GM21367 (cell line): ENCODE data around the gene FAM114A1.

Experiments
- ATAC-seq: cut with Tn5 transposase; IDR thresholded peaks from one replicate; pipeline ENCODE4 v1.9.1; 2021; ENCODE audit not compliant: unreplicated experiment

FAM114A1 gene

DNA sequence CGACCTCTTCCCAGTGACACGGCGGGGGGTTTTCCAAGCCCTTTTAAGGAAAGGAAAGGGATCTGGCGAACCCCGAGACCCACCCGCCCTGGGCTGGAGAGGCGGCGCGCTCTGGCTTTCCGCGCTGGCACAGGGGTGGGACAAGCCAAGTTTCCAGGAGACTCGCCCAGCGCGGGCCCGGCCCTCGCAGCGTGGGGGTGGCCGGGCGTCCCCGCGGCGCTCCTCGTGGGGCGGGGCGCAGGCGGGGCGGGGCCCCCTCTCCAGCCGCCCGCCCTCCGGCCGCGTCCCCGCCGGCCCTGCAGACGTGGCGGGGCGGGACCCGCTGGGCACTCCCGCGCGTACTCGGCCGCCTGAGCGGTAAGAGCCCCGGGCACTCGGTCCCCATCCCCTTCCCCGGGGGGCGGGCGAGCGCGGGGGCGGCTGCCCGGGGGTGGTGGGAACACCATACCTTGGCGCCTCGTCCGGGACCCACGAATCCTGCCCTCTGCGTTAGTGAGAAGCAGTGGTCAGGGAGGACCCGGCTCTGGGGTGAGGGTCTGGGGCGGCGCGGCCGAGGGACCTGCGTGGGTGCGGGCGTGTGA lies at the start of gene FAM114A1:
FAM114A1 (plus strand) TSS at position 329 of the 581 bp plus-strand sequence. CDS start 10,273 bp downstream, outside the sequence.
- ATAC-seq: peak; percentile 72

DNA sequence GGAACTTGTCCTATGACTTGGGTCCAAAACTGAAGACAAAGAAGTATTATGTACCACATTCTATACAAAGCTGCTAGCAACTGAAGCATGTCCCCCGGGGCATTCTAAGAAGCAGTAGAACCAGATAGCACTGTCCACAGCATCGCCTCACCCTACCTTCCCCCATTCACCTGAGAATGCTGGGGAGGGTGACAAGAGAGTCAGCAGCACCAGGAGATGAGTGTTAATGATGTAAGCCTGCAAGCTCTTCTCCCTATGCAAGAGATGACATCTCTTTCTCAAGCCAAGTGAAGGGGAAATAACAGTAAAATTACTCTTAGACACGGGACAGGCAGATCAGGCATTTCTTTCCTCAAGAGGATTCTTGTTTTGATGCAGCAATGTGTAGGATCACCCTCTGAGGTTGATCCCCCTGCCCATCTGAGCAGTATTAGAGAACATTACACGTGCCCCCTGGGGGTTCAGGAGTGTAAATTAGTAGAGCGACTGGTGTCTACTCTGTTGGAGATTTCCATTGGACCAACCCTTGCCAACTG lies 49.1 kb upstream of the FAM114A1 start:
- ATAC-seq: no peak

DNA sequence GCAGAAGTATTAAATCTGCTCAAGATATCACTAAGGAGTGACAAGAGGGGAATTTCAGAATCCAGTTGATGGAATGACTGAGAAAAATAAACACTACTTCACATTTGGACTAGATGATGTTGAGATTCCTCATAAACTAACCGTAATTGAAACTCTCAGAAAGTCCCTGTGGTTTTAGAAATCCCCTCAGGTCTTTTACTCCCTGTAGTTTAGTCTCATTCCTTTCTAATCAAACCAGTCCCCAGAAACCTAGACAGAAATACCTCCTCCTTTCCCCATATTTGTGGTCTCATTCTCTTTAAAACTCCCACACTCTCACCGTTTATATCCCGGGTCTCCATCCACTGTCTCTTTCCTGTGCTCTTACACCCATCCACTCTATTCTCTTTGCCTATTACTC lies 48.0 kb upstream of the FAM114A1 start:
- ATAC-seq: no peak

DNA sequence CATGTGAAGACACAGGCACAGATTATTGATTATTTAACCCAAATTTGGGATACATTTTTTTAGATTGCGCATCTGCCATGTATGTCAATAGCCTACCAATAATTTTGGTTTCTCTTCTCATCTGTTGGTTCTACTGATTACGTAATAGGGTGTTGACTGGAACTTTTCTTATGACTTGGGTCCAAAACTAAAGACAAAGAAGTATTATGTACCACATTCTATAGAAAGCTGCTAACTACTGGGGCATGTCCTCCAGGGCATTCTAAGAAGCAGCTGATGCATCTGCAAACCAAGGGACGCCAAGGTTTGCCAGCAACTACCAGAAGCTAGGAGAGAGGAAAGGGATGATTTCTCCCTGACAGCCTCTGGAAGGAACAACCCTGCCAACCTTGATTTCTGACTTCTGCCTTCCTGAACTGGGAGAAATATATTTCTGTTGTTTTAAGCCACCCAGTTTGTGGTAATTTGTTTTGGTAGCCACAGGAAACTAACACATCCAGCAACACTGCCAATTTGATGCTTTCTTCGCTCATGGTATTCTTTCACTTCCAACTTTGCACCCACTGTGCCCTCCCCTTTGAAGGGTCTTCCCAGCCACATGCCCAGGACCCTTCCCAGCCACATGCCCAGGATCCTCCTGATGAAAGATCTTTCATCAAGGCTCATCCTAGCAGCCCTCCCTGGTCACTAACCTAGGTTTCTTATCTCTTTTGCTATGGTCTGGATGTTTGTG lies 47.1 kb upstream of the FAM114A1 start:
- peak; percentile 54 for ATAC-seq

DNA sequence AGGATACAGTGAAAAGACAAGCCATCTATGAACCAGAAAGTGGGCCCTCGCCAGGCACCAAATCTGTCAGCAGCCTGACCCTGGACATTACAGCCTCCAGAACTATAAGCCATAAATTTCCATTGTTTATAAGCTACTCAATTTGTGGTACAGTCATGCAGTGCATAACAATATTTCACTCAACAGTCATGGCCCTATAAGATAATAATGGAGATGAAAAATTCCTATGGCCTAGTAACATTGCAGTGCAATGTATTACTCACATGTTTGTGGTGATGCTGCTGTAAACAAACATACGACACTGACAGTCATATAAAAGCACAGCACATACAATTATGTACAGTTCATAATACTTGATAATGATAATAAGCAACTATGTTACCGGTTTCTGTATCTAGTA lies 45.9 kb upstream of the FAM114A1 start:
- ATAC-seq: no peak

DNA sequence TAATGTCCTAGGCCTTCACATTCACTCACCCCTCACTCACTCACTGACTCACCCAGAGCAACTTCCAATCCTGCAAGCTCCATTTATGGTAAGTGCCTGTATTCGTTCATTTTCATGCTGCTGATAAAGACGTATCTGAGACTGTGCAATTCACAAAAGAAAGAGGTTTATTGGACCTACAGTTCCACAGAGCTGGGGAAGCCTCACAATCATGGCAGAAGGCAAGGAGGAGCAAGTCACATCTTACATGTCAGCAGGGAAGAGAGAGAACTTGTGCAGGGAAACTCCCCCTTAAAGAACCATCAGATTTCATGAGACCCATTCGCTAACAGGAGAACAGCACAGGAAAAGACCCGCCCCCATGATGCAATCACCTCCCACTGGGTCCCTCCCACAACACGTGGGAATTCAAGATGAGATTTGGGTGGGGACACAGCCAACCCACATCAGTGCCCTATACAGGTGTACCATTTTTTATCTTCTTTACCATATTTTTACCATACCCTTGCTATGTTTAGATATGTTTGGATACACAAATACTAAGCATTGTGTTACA lies 44.8 kb upstream of the FAM114A1 start:
- ATAC-seq: no peak

DNA sequence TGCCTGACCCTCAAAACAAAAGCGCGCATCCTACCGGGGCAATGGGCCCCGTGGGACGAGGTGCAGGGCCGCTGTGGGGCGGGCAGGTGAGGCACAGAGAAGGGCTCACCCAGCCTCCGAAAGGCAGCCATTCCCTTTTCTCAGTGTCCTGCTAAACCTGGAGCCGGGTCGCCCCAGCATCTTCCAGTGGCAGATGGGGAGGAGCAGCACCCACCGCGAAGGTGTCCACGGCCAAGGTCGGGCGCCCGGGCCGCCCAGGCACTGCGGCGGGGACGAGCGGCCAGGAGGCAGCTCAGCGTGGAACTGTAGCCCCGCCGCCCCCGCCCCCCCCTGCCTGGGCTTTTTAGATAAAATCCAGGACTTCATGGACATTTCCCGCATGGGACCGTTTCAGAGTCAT lies 43.8 kb upstream of the FAM114A1 start:
- ATAC-seq: no peak

DNA sequence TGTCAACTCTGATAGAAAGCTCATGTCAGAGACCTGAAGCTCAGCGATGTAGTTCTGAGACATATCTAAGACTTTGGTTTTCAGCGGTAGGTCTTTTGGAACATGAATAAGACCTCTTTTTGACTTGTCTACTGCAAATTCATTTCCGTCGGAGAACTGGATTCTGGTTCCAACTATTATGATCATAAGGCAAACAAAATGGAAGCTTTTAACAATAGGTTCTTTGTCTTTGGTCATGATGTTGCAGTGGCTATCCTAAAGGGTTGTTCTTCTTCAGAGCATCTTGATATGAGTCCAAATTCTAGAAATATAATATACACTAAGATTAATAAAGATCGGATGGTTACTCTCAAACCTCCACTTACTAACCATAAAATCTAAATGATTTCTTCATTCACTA lies 38.4 kb upstream of the FAM114A1 start:
- ATAC-seq: no peak

DNA sequence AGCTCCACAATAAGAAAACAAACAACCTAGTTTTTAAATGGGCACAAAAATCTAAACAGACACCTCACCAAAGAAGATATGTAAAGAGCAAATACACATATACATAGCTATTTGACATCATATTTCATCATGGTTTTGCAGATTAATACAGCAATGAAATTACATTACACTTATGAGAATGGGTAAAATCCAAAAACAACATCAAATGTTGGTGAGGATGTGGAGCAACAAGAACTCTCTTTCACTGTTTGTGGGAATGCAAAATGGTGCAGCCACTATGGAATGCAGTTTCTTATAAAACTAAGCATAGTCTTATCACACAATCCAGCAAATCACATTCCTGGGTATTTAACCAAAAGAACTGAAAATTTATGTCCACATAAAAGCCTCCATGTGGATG lies 36.0 kb upstream of the FAM114A1 start:
- ATAC-seq: no peak

DNA sequence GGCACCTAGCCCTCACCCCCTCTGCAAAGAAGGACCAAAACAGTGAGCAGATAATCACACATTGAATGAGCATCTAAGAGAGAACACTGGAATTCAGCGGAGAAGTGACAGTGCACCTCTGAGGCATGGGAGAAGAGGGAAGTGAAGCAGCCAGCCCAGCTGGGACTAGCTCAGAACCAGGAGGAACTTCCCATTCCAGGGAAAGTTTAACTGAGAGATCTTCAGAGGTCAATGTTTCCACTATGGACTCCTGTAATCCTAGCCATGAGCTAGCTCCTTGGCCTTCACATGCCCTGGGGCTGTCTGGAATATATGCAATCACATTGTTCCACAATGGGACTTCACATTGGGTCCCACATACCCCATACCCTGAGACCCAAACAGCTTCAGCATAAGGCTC lies 35.4 kb upstream of the FAM114A1 start:
- no peak for ATAC-seq

DNA sequence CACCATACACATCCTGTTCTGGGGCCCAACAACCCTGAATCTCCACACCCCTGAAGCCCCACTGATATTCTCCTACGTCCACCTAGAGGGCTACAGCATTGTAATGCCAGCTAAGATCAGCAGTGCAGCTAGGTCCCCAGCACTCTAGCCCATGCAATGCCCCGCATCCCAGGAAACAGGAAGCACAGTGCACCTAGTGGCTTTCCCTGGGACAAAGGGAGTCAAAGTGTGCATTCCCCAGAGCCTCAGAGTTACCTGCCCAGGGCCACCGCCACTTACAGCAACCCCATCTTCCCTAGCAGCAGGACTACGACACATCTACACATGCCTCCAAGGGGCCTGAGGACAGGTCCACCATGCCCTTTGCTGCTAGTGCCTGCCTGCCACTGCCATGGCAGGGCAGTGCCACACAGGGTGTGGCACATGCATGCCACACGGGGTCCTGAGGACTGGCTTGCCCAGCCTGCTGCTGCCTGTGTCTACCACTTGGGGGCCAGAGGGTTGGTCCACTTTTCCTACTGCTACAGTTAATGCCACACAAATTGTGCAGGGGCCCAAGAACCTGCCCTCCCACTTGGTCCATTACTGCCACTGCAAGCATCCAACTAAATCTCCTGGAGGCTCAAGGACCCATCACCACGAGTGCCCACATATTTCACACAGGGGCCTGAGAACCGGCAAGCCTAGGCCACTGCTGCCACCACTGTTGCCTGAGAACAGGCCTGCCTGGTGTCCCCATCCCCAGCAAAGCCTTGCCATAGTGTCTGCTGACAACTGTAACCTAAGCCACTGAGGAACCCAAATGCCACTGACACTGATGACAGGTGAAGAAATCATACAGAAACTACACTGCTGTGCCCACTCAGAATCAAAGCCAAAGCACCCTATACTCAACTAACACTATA lies 34.7 kb upstream of the FAM114A1 start:
- ATAC-seq: no peak

DNA sequence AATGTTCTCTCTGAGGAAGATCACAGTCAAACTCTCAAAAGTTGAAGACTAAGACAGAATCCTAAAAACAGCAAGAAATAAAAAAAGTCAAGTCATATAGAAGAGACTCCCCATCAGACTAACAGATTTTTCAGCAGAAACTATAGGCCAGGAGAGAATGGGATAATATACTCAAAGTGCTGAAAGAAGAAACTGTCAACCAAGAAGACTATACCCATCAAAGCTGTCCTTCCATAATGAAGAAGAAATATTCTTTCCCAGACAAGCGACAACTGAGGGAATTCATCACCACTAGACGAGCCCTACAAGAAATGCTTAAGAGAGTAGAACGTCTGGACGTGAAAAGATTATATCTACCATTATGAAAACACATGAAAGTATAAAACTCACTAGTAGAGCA lies 33.0 kb upstream of the FAM114A1 start:
- ATAC-seq: no peak

DNA sequence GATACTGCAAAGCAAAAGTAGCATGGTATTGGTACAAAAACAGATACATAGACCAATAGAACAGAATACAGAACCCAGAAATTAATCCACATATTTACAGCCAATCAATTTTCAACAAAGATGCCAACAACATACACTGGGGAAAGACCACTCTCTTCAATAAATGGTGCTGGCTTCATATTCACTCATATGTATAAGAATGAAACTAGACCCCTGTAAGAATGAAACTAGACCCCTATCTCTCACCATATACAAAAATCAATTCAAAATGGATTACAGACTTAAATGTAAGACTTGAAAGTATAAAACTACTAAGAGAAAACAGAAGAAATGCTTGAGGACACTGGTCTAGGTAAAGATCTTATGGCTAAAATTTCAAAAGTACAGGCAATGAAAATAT lies 30.3 kb upstream of the FAM114A1 start:
- ATAC-seq: no peak

DNA sequence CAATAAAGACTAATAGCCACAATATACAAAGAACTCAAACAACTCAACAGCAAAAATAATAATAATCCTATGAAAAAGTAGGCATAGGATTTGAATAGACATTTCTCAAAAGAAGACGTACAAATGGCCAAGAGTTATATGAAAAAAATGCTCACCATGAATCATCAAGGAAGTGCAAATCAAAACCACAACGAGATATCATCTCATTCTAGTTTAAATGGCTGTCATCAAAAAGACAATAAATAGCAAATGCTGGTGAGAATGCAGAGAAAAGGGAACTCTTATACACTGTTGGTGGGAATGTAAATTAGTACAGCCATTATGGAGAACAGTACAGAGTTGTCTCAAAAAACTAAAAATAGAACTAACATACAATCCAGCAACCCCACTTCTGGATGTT lies 29.8 kb upstream of the FAM114A1 start:
- ATAC-seq: no peak

DNA sequence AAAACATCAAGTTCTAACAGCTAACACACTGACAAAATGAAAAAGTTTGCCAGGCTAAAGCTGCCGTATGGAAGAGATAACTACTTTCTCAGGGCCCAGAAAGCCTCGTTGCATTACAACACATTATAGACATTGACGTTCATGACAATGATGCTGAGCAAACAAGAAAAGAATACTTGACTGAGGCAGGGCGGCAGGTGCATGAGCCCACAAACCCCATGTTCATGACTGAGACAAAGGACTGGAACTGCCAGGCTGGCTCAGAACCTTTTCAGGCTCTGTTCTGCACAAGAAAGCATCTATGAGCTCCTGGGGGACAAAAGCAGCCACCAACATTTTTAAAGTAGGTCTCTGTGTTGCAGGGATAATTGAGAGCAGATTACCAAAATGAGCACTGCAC lies 24.6 kb upstream of the FAM114A1 start:
- no peak for ATAC-seq

DNA sequence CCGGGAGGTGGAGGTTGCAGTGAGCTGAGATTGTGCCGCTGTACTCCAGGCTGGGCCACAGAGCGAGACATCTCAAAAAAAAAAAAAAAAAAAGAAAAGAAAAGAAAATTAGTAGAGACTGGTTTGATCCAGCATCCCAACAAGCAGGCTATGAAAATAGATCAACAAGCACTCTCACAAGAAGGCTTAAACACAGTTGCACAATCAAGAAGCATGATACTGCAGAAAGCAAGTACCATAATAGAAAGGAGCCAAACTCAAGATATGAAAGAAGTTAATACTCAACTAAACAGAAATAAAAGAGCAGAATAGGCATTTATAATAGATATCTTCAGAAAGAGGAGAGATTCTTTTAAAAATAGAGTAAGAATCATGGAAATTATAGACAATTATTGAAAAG lies 21.6 kb upstream of the FAM114A1 start:
- ATAC-seq: no peak

DNA sequence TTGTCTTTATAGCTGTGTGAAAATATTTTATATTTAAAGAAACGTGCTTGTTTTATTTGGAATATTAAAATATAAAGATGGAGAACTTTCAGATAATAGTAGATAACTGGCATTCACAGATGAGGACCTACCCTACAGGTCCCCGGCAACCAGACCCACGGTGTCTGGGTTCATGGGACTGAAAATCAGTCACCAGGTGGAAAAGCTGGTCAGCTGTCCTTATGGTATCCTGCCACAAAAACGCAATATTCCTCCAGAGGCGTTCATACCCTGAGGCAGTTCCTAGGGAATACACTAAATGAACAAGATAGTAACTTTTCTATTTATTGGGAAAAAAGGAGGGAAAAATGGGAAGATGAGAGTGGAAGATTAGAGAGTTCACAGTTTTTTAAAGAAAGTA lies 12.1 kb upstream of the FAM114A1 start:
- no peak for ATAC-seq

DNA sequence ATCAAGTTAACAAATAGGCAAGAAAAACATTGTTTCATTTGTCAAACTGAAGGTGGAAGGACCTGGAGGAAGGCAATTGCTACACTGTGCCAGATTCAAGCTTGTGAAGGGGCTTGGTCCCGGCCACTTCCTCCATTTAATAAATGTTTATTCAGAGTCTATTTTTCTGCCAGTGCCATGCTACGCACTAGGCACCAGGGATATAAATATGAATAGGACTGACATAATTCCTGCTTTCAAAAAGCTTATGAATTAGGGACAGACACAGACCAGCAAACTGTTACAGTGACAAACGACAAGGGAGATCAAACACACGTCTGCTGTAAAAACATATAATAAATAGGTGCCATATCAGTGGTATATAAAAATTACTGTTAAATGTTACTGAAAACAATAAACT lies 11.6 kb upstream of the FAM114A1 start:
- no peak for ATAC-seq

DNA sequence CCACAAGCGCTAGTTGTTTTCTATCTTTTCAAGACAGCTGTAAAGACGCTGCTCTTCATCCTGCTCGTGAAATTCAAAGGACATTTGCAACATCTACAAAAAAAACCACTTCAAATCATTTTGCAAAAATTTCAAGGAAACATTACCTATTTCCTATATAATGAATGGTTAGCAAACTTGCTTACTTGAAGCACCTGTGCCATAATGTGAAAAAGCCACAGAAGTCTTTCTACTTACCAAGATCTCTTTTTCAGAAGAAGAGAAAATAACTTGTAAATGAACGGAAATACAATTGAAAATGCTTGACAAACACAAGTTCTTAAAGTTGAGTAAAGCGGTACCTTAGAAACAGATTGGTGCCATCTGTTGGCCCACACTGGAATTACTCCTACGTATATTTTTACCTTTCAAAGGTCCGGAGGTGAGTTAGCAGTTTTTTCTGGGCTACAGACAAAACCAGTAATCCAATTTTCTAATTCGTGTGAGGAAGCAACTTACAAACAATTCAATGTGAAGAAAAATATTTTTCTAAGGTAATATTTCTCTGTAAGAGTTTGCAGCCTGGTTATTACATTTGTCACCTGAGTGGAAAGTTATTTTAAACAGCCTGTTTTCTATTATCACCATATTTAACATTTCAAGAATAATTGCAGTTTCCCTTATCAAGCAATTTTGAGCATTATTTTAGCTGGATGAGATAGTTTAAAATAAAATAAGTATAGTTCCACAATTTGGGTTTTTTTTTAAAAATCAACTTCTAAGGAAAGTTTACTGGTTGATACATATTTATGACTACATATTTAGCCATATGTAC lies 10.9 kb upstream of the FAM114A1 start, which contains the start of gene TLR6:
TLR6 (minus strand) TSS at position 294 of the 814 bp plus-strand sequence. CDS start 27,344 bp downstream, outside the sequence.
- no peak for ATAC-seq

DNA sequence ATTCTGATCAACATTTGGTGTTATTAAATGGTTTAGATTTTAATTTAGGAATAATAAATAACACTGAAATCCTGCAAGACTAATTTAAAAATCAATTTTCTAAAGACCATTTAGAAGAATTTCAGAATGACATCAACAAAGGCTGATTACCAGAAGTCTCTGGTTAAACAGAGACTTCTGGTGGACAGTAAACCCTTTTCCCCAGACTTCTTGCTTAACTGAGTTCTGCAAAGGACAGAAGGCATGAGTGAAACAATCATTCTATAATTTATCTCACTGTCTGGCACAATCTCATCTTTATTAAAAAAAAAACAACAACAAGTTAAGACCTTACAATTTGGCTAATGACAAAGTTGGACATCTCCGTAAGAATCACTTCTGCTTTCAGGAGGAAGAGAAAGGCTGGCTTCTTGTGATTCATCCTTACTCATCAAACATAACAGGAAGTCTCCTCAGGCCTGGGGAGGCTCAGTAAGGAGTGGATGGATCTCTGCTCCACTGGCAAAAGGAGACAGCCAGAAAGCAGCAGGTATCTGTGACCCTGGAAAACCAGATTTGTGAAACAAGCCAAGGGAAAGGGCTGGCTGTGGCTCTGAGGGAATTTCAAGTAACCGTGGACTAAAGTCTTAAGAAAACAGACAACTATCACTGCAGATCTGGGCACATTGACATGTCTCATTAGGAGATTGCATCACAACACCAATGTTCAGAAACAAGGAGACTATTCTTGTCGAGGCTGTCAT lies 10.1 kb upstream of the FAM114A1 start:
- ATAC-seq: peak; percentile 54
